ENCODE results near the gene PNPLA6. TPM values are rescaled to one million over a fixed set of nuclear protein-coding genes. Genes with fewer than 3 reads are reported as not detected.
A peak's percentile ranks its signal among the peaks of the same experiment; 100 is the strongest.

PNPLA6 gene
- total RNA-seq, 1 experiment from 2014 or later = 176 TPM

DNA sequence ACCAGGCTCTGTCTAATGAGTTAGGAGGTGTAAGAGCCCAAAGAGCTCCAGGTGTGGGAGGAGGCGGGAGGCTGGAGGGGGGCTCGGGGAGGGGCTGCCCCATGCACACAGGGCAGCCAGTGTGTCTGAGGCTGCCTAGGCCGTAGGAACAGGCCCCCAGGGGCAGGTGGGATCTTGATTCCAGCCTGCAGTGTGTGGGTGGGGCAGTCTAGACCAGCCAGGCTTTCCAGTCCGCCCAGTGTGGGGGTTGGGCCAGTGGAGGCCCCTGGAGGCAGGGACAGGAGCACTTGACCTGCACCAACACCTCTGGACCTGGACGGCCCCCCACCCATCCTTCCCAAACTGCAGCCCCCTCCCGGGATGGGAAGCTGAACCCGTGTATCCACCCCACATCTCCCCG, 54.7 kb downstream of the PNPLA6 start:
- CTCF ChIA-PET = interaction anchor here (0.6 kb wide), 1 partner anchor 223 kb away, joined by 3 read pairs; no protein-coding TSS in a partner anchor
- BruUV-seq (replicated peaks) = no TSS peak
- Histone ChIP-seq H3K27me3 (ENCODE audit: control insufficient read depth, insufficient read depth, low read length) (no peaks in the 10 kb centered on the region), H3K27ac (ENCODE audit: low read length) (no peak overlapping the region), H3K4me3 (ENCODE audit: low read depth in 2 of 2, low read length in 2 of 2) (no peak overlapping the region), H3K9me3 (ENCODE audit: control insufficient read depth, insufficient read depth, low read depth, low read length) (no peaks in the 10 kb centered on the region), H3K36me3 (ENCODE audit: control insufficient read depth, insufficient read depth, low read length) (no peaks in the 10 kb centered on the region), H3K4me1 (ENCODE audit: control insufficient read depth, insufficient read depth, low read length) (no peaks in the 10 kb centered on the region)
- intact Hi-C loops (cut with micrococcal nuclease; ENCODE audit: unreplicated experiment) = no loop called here
- ATAC-seq (no peak; the same call in 1 of the 2 replicates), DNase-seq (ENCODE audit: low read depth, low spot score) (no peak)
- TF ChIP-seq POLR2AphosphoS5 (IDR thresholded peaks at IDR 0.05; ENCODE audit: low read depth, low read length) = no peak
- no peak for TF ChIP-seq REST (IDR thresholded peaks at IDR 0.05; ENCODE audit: insufficient read depth in 1 of 2, low read depth in 2 of 2, low read length in 1 of 2)
- TF ChIP-seq, protein P1, sequence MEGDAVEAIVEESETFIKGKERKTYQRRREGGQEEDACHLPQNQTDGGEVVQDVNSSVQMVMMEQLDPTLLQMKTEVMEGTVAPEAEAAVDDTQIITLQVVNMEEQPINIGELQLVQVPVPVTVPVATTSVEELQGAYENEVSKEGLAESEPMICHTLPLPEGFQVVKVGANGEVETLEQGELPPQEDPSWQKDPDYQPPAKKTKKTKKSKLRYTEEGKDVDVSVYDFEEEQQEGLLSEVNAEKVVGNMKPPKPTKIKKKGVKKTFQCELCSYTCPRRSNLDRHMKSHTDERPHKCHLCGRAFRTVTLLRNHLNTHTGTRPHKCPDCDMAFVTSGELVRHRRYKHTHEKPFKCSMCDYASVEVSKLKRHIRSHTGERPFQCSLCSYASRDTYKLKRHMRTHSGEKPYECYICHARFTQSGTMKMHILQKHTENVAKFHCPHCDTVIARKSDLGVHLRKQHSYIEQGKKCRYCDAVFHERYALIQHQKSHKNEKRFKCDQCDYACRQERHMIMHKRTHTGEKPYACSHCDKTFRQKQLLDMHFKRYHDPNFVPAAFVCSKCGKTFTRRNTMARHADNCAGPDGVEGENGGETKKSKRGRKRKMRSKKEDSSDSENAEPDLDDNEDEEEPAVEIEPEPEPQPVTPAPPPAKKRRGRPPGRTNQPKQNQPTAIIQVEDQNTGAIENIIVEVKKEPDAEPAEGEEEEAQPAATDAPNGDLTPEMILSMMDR (IDR thresholded peaks at IDR 0.05) = no peak
- in situ Hi-C loops (cut with HindIII; ENCODE audit: low pct_unique_long_range_greater_than_20kb, low sequenced_read_pairs) = no loop called here
- POLR2A ChIA-PET = no interaction called here

DNA sequence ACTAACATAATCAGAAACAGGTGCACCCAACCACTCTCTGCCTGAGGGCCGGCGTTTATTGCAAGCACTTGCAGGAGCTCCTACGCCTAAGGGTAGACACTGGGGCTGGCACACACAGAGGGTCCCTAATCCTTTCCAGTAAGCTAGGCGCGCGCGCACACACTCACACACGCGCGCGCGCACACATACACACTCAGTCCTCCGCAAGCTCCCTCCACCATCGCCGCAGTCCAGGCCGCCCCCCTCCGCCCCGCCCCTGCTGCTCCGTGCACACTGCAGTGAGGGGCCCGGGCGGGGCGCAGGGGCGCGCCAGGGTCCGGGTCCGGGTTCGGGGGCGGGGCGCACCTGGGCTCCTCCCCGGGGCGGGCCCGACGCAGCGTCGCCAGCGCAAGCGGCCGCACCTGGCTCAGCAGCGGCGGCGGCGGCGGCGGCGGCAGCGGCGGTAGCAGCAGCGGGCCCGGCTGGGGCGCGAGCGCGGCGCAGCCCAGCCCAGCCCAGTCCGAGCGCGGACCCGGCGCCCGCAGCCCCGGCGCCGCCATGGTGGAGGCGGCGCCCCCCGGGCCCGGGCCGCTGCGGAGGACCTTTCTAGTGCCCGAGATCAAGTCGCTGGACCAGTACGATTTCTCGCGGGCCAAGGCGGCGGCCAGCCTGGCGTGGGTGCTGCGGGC, 60.1 kb downstream of the PNPLA6 start, which contains the start of gene CAMSAP3:
Gene CAMSAP3 (plus strand): TSS at position 398 of the 668 bp plus-strand sequence. CDS start 140 bp downstream, at position 538.
- POLR2A ChIA-PET = no interaction called here
- CTCF ChIA-PET = interaction anchor here (1.3 kb wide), 1 partner anchor 27 kb away, joined by 4 read pairs; no protein-coding TSS in a partner anchor
- no TSS peak for BruUV-seq (replicated peaks)
- DNase-seq (ENCODE audit: low read depth, low spot score) (no peak), ATAC-seq (peak; percentile 91)
- Histone ChIP-seq H3K4me1 (ENCODE audit: control insufficient read depth, insufficient read depth, low read length) (no peaks in the 10 kb centered on the region), H3K27me3 (ENCODE audit: control insufficient read depth, insufficient read depth, low read length) (no peaks in the 10 kb centered on the region), H3K36me3 (ENCODE audit: control insufficient read depth, insufficient read depth, low read length) (no peaks in the 10 kb centered on the region; the same call in 1 of the 2 replicates), H3K9me3 (ENCODE audit: control insufficient read depth, insufficient read depth, low read depth, low read length) (no peaks in the 10 kb centered on the region), H3K27ac (ENCODE audit: low read length) (no peak within 1 kb of the TSS), H3K4me3 (ENCODE audit: low read depth in 2 of 2, low read length in 2 of 2) (peak within 1 kb of the TSS; percentile 34 to 35)
- TF ChIP-seq, protein P1 (IDR thresholded peaks at IDR 0.05) = no peak
- TF ChIP-seq REST (IDR thresholded peaks at IDR 0.05; ENCODE audit: insufficient read depth in 1 of 2, low read depth in 2 of 2, low read length in 1 of 2) (no peak), TCF7L2 (IDR thresholded peaks at IDR 0.05; ENCODE audit: low read depth, low read length) (no peak), SIN3A (IDR thresholded peaks at IDR 0.05; ENCODE audit: borderline replicate concordance, insufficient read depth, low read depth, low read length) (no peak), POLR2AphosphoS5 (IDR thresholded peaks at IDR 0.05; ENCODE audit: low read depth, low read length) (no peak)
- intact Hi-C loops (cut with micrococcal nuclease; ENCODE audit: unreplicated experiment) (no loop called here), in situ Hi-C loops (cut with HindIII; ENCODE audit: low pct_unique_long_range_greater_than_20kb, low sequenced_read_pairs) (no loop called here)

Measured in Panc1 (cell line).